ENCODE measurements around the gene ARRB1. TPM values are rescaled to one million over a fixed set of nuclear protein-coding genes. Genes with fewer than 3 reads are reported as not detected.

The ARRB1 gene
- total RNA-seq, 1 donor from 2014 or later: 13.2 TPM

DNA sequence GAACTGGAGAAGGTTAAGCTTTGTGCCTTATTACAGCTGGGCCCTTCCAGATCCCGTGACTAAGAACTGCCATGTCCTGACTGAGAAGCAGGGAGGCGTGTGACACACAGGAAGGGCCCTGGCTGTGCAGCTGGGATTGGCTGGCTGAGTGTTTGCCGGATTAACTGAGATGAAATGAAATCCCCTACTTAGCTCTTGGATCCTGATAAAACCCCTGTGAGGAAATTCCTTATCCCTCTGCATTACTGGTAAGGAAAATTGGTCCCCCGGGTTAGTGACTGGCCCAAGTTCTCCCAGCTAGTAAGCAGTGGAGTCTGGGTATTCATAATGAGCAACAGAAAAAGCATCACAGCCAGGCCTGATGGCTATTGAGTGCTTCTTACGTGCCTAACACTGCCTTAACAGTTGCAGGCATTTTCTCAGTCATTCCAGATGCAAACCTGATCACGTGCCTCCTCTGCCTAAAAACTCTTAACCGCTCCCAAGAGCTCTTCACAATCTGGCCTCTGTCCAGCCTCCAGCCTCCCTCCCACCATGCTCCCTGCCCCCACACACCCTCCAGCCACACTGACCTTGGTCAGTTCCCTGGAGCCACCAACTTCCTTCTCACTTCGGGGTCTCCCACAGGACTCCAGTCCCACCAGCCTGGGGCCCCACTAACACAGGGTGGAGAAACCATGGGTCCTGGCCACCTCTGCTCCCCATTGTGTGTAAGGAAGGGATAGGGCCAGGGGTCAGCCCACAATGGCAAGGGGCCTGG lies 37.8 kb downstream of the ARRB1 start:
- no peak for DNase-seq (ENCODE audit: extremely low spot score, unreplicated experiment)
- peak overlapping the region; percentile 76 for H3K27ac Mint-ChIP-seq (ENCODE audit: unreplicated experiment)
- peaks cover 29% of the 10 kb centered on the region for H3K4me1 Mint-ChIP-seq (ENCODE audit: unreplicated experiment)
- no peaks in the 10 kb centered on the region for H3K36me3 Mint-ChIP-seq (ENCODE audit: unreplicated experiment)
- H3K4me3 Mint-ChIP-seq (ENCODE audit: unreplicated experiment): no peak overlapping the region
- H3K9me3 Mint-ChIP-seq (ENCODE audit: unreplicated experiment): no peaks in the 10 kb centered on the region
- no peaks in the 10 kb centered on the region for H3K27me3 Mint-ChIP-seq (ENCODE audit: unreplicated experiment)
- TF ChIP-seq, protein P1, sequence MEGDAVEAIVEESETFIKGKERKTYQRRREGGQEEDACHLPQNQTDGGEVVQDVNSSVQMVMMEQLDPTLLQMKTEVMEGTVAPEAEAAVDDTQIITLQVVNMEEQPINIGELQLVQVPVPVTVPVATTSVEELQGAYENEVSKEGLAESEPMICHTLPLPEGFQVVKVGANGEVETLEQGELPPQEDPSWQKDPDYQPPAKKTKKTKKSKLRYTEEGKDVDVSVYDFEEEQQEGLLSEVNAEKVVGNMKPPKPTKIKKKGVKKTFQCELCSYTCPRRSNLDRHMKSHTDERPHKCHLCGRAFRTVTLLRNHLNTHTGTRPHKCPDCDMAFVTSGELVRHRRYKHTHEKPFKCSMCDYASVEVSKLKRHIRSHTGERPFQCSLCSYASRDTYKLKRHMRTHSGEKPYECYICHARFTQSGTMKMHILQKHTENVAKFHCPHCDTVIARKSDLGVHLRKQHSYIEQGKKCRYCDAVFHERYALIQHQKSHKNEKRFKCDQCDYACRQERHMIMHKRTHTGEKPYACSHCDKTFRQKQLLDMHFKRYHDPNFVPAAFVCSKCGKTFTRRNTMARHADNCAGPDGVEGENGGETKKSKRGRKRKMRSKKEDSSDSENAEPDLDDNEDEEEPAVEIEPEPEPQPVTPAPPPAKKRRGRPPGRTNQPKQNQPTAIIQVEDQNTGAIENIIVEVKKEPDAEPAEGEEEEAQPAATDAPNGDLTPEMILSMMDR (IDR thresholded peaks at IDR 0.05): no peak

- no peaks in the 10 kb centered on the region for H3K27me3 Mint-ChIP-seq (ENCODE audit: unreplicated experiment)
- TF ChIP-seq, protein P1 (IDR thresholded peaks at IDR 0.05): no peak
- H3K27ac Mint-ChIP-seq (ENCODE audit: unreplicated experiment): peak overlapping the region; percentile 50
- H3K36me3 Mint-ChIP-seq (ENCODE audit: unreplicated experiment): no peaks in the 10 kb centered on the region
- no peak overlapping the region for H3K4me3 Mint-ChIP-seq (ENCODE audit: unreplicated experiment)
- H3K9me3 Mint-ChIP-seq (ENCODE audit: unreplicated experiment): no peaks in the 10 kb centered on the region
- DNase-seq (ENCODE audit: extremely low spot score, unreplicated experiment): no peak
- peaks cover 29% of the 10 kb centered on the region for H3K4me1 Mint-ChIP-seq (ENCODE audit: unreplicated experiment)
Observed at GRCh38 chr11:75312346-75312745, 39.1 kb downstream of the ARRB1 start.

- Mint-ChIP-seq H3K27ac (ENCODE audit: unreplicated experiment) (peak overlapping the region; percentile 50), H3K27me3 (ENCODE audit: unreplicated experiment) (no peaks in the 10 kb centered on the region), H3K9me3 (ENCODE audit: unreplicated experiment) (no peaks in the 10 kb centered on the region), H3K36me3 (ENCODE audit: unreplicated experiment) (no peaks in the 10 kb centered on the region), H3K4me3 (ENCODE audit: unreplicated experiment) (no peak overlapping the region), H3K4me1 (ENCODE audit: unreplicated experiment) (peaks cover 29% of the 10 kb centered on the region)
- DNase-seq (ENCODE audit: extremely low spot score, unreplicated experiment): no peak
- TF ChIP-seq, protein P1 (IDR thresholded peaks at IDR 0.05): no peak
Observed at GRCh38 chr11:75311858-75312288, 39.6 kb downstream of the ARRB1 start.

GRCh38 chr11:75308986-75309385 lies 42.5 kb downstream of the ARRB1 start:
- TF ChIP-seq, protein P1 (IDR thresholded peaks at IDR 0.05): no peak
- Mint-ChIP-seq H3K27me3 (ENCODE audit: unreplicated experiment) (no peaks in the 10 kb centered on the region), H3K36me3 (ENCODE audit: unreplicated experiment) (no peaks in the 10 kb centered on the region), H3K9me3 (ENCODE audit: unreplicated experiment) (no peaks in the 10 kb centered on the region), H3K4me1 (ENCODE audit: unreplicated experiment) (peaks cover 26% of the 10 kb centered on the region), H3K27ac (ENCODE audit: unreplicated experiment) (no peak overlapping the region), H3K4me3 (ENCODE audit: unreplicated experiment) (no peak overlapping the region)
- DNase-seq (ENCODE audit: extremely low spot score, unreplicated experiment): no peak

GRCh38 chr11:75308116-75308515 lies 43.3 kb downstream of the ARRB1 start:
- Mint-ChIP-seq H3K36me3 (ENCODE audit: unreplicated experiment) (no peaks in the 10 kb centered on the region), H3K9me3 (ENCODE audit: unreplicated experiment) (no peaks in the 10 kb centered on the region), H3K27me3 (ENCODE audit: unreplicated experiment) (no peaks in the 10 kb centered on the region), H3K4me1 (ENCODE audit: unreplicated experiment) (peaks cover 18% of the 10 kb centered on the region), H3K4me3 (ENCODE audit: unreplicated experiment) (no peak overlapping the region), H3K27ac (ENCODE audit: unreplicated experiment) (no peak overlapping the region)
- TF ChIP-seq, protein P1 (IDR thresholded peaks at IDR 0.05): no peak
- no peak for DNase-seq (ENCODE audit: extremely low spot score, unreplicated experiment)

Data from osteocyte (in vitro differentiated cells).